Activated T-cell treated with anti-CD3 and anti-CD28 coated beads, Interleukin-2, amount 50 U/mL, for 72 hours (primary cell): Measurements from ENCODE around the gene EPHB4. TPM values are rescaled to one million over a fixed set of nuclear protein-coding genes. Genes with fewer than 3 reads are reported as not detected.
"Not testable (repeated sequence)": the region's sequence is repeated elsewhere in the genome, so short reads cannot be mapped to it uniquely, and the experiment has no call there.

ENCODE experiments used
- ATAC-seq, 2 donors: fragments of 150-1000 bp; cut with Tn5 transposase; replicated peaks in 1 of 2; 2 replicates each; pipeline ENCODE4 v1.10.0; 2021; ENCODE audit warnings: moderate library complexity in 2 of 2, mild to moderate bottlenecking in 1 of 2
- DNase-seq, 2 donors: peaks; one replicate each; pipeline ENCODE4 v3.0.0; 2021 to 2022; ENCODE audit warnings: mixed read lengths in 1 of 2
- H3K27ac Mint-ChIP-seq: one replicate; pipeline ENCODE4 v1.8.0; 2022; ENCODE audit warnings: mild to moderate bottlenecking, moderate library complexity, mixed read lengths
- H3K27me3 Mint-ChIP-seq: one replicate; pipeline ENCODE4 v1.8.0; 2022; ENCODE audit warnings: low read depth, mixed read lengths
- H3K36me3 Mint-ChIP-seq, 2 donors: one replicate each; pipeline ENCODE4 v1.8.0; 2022; ENCODE audit warnings: mixed read lengths in 2 of 2, mild to moderate bottlenecking in 1 of 2; ENCODE audit not compliant: insufficient read depth in 2 of 2
- H3K4me1 Mint-ChIP-seq: one replicate; pipeline ENCODE4 v1.8.0; 2022; ENCODE audit warnings: low read depth, mixed read lengths
- H3K4me3 Mint-ChIP-seq, 2 donors: one replicate each; pipeline ENCODE4 v1.8.0; 2022; ENCODE audit warnings: mild to moderate bottlenecking in 2 of 2, mixed read lengths in 2 of 2, moderate library complexity in 2 of 2
- H3K9me3 Mint-ChIP-seq, 2 donors: one replicate each; pipeline ENCODE4 v1.8.0; 2022; ENCODE audit warnings: mixed read lengths in 2 of 2
- total RNA-seq, 2 donors: library from RNA; stranded (reverse); gene quantifications; one replicate each; pipeline ENCODE4 v1.2.3, GENCODE V29; 2022

The EPHB4 gene
- total RNA-seq, 2 donors from 2014 or later: 2.4 to 3.4 TPM

- Mint-ChIP-seq H3K36me3 (peaks cover 0 to 10% of the 10 kb centered on the region in 2 donors), H3K4me1 (peaks cover 20% of the 10 kb centered on the region), H3K9me3 (no peaks in the 10 kb centered on the region), H3K27ac (no peak overlapping the region), H3K4me3 (no peak overlapping the region), H3K27me3 (no peaks in the 10 kb centered on the region)
- ATAC-seq (no peak), DNase-seq (no peak)
These were observed 36.2 kb upstream of the EPHB4 start for GRCh38 chr7:100863406-100863950.

- Mint-ChIP-seq H3K36me3 (peaks cover 0 to 10% of the 10 kb centered on the region in 2 donors), H3K27me3 (no peaks in the 10 kb centered on the region), H3K4me3 (no peak overlapping the region), H3K27ac (no peak overlapping the region), H3K4me1 (peaks cover 4% of the 10 kb centered on the region), H3K9me3 (no peaks in the 10 kb centered on the region)
- DNase-seq: no peak
- ATAC-seq: no peak
These were observed 34.3 kb upstream of the EPHB4 start for GRCh38 chr7:100861616-100861985.

- no peak overlapping the region for H3K4me3 Mint-ChIP-seq
- no peak overlapping the region for H3K27ac Mint-ChIP-seq
- no peaks in the 10 kb centered on the region for H3K4me1 Mint-ChIP-seq
- H3K9me3 Mint-ChIP-seq: no peaks in the 10 kb centered on the region
- no peak for DNase-seq
- H3K36me3 Mint-ChIP-seq: peaks cover 0 to 10% of the 10 kb centered on the region in 2 donors
- ATAC-seq: no peak
- H3K27me3 Mint-ChIP-seq: no peaks in the 10 kb centered on the region
These were observed 33.6 kb upstream of the EPHB4 start for GRCh38 chr7:100860702-100861615.

GRCh38 chr7:100859856-100860255, 32.5 kb upstream of the EPHB4 start:
- Mint-ChIP-seq H3K4me1 (no peaks in the 10 kb centered on the region), H3K9me3 (no peaks in the 10 kb centered on the region), H3K27ac (no peak overlapping the region), H3K4me3 (no peak overlapping the region), H3K27me3 (no peaks in the 10 kb centered on the region), H3K36me3 (peaks cover 0 to 10% of the 10 kb centered on the region in 2 donors)
- DNase-seq: no peak
- no peak for ATAC-seq

- H3K27ac Mint-ChIP-seq: no peak overlapping the region
- no peak for ATAC-seq
These were observed 29.6 kb upstream of the EPHB4 start for GRCh38 chr7:100856871-100857282.

GRCh38 chr7:100855515-100855914, 28.2 kb upstream of the EPHB4 start:
- DNase-seq: no peak
- Mint-ChIP-seq H3K36me3 (no peaks in the 10 kb centered on the region), H3K4me3 (no peak overlapping the region), H3K4me1 (peaks cover 7% of the 10 kb centered on the region), H3K27me3 (no peaks in the 10 kb centered on the region), H3K27ac (no peak overlapping the region), H3K9me3 (no peaks in the 10 kb centered on the region)
- no peak for ATAC-seq

More at GRCh38 chr7:100856871-100857282, 29.6 kb upstream of the EPHB4 start:
- Mint-ChIP-seq H3K27me3 (no peaks in the 10 kb centered on the region), H3K36me3 (peaks cover 0 to 4% of the 10 kb centered on the region in 2 donors), H3K4me1 (peaks cover 7% of the 10 kb centered on the region), H3K4me3 (no peak overlapping the region), H3K9me3 (no peaks in the 10 kb centered on the region)
- DNase-seq: no peak

- not testable (repeated sequence) for DNase-seq, H3K4me1 Mint-ChIP-seq, H3K4me3 Mint-ChIP-seq, H3K36me3 Mint-ChIP-seq, H3K9me3 Mint-ChIP-seq, ATAC-seq, H3K27ac Mint-ChIP-seq, H3K27me3 Mint-ChIP-seq
These were observed 27.6 kb upstream of the EPHB4 start for GRCh38 chr7:100854899-100855298.

GRCh38 chr7:100854146-100854895, 27.0 kb upstream of the EPHB4 start:
- no peaks in the 10 kb centered on the region for H3K36me3 Mint-ChIP-seq
- no peaks in the 10 kb centered on the region for H3K27me3 Mint-ChIP-seq
- DNase-seq (no peak), ATAC-seq (no peak)
- peak overlapping the region; percentile 94 to 96 for H3K4me3 Mint-ChIP-seq
- H3K4me1 Mint-ChIP-seq: peaks cover 7% of the 10 kb centered on the region
- no peak overlapping the region for H3K27ac Mint-ChIP-seq
- H3K9me3 Mint-ChIP-seq: no peaks in the 10 kb centered on the region

GRCh38 chr7:100852048-100852872, 24.9 kb upstream of the EPHB4 start, which contains the start of gene SLC12A9:
Gene SLC12A9 (plus strand): TSS chr7:100852713. CDS start chr7:100854198, 1,485 bp downstream.
- H3K4me3 Mint-ChIP-seq: peak within 1 kb of the TSS; percentile 94 to 96
- no peaks in the 10 kb centered on the region for H3K9me3 Mint-ChIP-seq
- H3K4me1 Mint-ChIP-seq: peaks cover 7% of the 10 kb centered on the region
- ATAC-seq (peak; percentile 98 to 99), DNase-seq (peak; percentile 93)
- H3K27me3 Mint-ChIP-seq: no peaks in the 10 kb centered on the region
- H3K36me3 Mint-ChIP-seq: no peaks in the 10 kb centered on the region
- peak within 1 kb of the TSS; percentile 73 for H3K27ac Mint-ChIP-seq

- Mint-ChIP-seq H3K27ac (no peak overlapping the region), H3K4me1 (no peaks in the 10 kb centered on the region), H3K4me3 (no peak overlapping the region), H3K27me3 (no peaks in the 10 kb centered on the region), H3K9me3 (no peaks in the 10 kb centered on the region), H3K36me3 (no peaks in the 10 kb centered on the region)
- DNase-seq (no peak), ATAC-seq (no peak)
These were observed 20.0 kb upstream of the EPHB4 start for GRCh38 chr7:100847360-100847759.

- Mint-ChIP-seq H3K27ac (no peak overlapping the region), H3K4me1 (peaks cover 11% of the 10 kb centered on the region), H3K36me3 (no peaks in the 10 kb centered on the region), H3K9me3 (no peaks in the 10 kb centered on the region), H3K4me3 (no peak overlapping the region), H3K27me3 (no peaks in the 10 kb centered on the region)
- no peak for DNase-seq
- ATAC-seq: no peak
These were observed 13.3 kb upstream of the EPHB4 start for GRCh38 chr7:100840470-100841100.

GRCh38 chr7:100839361-100839760, 12.0 kb upstream of the EPHB4 start:
- Mint-ChIP-seq H3K9me3 (no peaks in the 10 kb centered on the region), H3K27me3 (no peaks in the 10 kb centered on the region), H3K4me1 (peaks cover 11% of the 10 kb centered on the region), H3K36me3 (no peaks in the 10 kb centered on the region), H3K27ac (no peak overlapping the region), H3K4me3 (no peak overlapping the region)
- ATAC-seq (no peak), DNase-seq (no peak)
